Glomerular visceral epithelial cell (primary cell): ENCODE results near the gene ZFP92.

Experiments used
- DNase-seq: peaks from one replicate; pipeline ENCODE4 v3.0.0-alpha.2; 2016; ENCODE audit errors: extremely low spot score

Gene ZFP92

DNA sequence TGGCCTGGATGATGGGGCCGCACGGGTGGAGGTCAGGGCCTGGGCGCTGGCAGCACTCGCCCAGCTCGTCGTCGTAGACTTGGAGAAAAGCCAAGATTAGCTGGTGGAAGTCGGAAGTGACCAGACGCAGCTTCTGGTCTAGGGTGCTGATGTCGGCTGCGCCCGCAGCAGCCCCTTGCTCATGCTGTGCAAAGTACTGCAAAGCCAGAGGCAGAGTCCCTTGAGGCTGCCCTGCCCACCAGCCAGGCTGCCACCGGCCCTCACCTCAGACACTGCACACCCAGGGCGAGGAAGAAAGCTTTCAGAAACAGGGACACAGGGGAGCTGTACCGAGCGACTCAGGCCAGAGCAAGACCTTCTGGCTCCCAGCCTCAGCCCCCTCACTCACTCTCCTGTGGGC is 44.3 kb downstream of the ZFP92 start:
- no peak for DNase-seq

DNA sequence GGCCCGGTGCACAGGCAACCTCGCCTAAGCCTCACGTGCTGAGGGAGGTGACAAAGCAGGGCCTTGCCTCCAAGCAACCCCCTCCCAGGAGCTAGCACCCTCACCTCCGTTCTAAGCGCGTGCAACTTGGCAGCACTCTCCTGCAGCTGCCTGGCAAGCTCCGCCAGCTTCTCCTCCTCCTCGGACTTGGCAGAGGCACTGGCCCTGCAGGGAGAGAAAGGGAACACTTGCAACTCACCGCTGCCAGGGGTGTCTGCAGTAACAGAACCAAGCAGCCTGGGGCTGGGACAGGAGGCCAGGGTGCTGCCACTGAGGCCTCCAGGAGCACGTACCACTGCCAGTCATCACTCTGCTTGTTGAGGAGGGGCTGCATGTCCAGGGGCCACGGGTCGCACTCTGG is 44.9 kb downstream of the ZFP92 start:
- no peak for DNase-seq

DNA sequence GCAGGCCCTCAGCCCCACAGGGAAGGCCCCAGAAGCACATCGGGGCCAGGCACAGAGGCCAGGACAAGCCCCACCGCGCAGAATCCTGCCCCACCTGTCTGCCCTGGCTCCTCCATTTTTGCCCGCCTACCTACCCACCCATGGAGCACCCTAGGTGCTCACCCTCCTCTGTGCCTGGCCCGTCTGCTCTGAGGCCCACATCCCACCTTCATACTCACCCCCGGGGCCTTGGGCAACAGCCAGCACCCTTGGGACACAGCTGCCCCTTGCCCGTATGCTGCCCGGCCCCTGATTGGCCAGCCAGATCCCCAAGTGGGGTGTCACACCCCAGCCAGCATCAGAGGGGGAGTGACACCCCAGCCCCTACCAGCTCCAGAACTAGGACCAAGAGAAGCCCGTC is 45.4 kb downstream of the ZFP92 start:
- DNase-seq: no peak

DNA sequence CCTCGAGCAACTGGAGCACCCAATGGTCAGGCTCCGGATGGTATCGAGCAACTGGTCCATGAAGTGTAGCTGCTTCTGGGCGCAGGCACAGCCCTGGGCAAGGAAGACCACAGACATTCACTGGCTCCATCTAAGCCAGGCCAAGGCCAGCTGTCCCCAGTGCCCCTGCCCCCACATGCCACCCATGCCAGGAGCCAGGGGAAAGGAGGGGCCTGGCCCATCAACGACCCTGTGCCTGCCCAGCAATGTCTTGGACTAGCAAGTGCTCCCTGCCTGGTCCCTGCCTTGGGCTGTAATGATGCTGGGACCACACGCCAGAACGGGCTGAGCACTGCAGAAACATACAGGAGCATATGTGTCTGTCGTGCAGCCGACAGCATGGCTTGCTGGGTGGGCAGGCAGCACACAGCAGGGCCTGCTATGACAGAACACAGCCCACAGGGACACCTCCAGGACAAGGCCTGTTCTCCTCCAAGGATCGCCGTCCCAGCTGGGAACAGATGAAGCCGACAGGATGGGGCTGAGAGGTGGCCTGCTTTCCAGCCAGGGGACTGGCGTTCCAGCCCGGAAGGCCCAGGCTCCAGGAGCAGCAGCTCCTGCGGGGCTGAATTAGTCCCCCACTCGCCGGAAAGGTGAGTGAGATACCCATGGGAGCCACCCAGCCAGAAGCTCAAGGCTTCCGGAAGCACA is 46.0 kb downstream of the ZFP92 start:
- DNase-seq: no peak

DNA sequence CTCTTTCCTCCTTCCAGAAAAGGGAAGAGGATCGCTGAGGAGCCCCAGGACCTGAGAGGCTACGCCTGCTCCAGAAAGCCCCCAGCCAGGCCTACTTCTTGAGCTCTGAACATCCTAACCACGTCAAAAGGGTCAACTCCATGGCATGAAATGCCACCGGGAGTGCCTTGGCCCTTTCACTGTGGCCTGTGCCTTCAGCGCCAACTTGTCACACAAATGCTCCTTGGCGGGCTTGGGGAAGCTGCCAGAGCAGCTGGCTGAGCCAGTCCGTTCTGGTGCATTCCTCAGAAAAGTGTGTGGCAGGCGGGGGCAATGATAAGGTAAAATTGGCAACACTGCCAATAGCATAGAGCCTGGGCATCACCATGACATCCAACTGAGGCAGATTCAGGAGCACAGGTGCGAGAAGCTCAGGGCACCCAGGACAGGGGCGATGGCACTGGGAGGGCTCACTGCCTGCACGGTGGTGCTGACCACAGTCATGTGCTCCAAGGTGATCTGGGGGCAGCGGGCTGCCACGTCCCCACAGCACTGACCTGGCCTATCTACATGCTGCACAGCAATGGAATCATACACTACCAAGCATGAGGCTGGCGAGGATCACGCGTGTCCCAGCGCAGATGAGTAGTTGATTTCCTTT is 46.7 kb downstream of the ZFP92 start:
- no peak for DNase-seq

DNA sequence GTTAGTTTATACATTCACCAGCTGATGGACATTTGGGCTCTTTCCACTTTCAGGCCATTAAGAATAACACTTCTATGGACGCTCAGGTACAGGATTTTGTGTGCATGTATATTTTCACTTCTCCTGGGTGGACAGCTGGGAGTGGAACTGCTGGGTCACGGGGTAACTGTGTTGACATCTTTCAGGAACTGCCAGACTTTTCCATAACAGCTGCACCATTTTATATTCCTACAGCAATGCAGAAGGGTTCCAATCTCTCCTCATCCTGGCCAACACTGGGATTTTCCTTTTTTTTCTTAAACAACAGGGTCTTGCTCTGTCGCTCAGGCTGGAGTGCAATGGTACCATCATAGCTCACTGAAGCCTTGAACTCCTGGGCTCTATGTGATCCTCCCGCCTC is 47.2 kb downstream of the ZFP92 start:
- DNase-seq: no peak

DNA sequence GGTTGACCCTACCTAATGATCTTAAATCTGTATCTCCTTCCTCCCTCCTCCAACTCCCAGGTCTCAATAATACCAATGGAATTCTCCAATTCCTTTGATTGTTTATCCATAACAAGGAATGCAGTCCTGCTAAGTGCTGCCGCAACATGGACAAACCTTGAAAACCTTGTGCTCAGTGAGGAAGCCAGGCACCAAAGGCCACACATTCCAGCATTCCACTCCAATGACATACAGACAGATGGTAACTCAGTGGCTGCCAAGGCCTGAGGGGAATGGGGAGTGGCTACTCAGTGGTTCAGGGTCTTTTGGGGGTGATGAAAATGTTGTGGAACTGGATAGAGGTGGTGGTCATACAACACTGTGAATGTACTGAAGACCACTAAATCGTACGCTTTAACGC is 48.7 kb downstream of the ZFP92 start:
- peak; percentile 30 for DNase-seq

DNA sequence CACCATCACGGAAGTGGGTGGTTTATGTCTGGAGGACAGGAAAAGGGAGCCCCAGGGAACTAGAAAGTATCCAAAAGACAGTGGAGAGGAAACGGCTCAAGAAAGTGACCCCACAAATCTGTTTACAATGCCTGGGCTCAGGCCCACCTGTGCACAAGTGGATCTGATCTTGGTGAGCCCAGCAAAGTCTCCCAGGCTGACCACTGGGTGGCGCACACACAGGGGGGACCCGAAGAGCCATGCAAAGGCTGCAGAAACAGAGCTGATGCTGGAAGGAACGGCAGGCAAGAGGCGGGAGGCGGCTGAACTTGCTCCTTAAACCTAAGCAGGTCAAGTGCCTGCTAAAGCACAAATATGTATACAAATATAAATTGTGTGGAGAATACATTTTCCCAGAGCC is 49.6 kb downstream of the ZFP92 start:
- DNase-seq: peak; percentile 24
